ENCODE measurements around the gene HAUS1.

The HAUS1 gene

GRCh38 chr18:46134920-46135675 is 30.9 kb downstream of the HAUS1 start:
- no peak for DNase-seq (ENCODE audit: extremely low read depth, low read depth)
- H3K4me3 ChIP-seq (replicated peaks; ENCODE audit: low read depth, low read length): no peak overlapping the region
- TF ChIP-seq, protein P1, sequence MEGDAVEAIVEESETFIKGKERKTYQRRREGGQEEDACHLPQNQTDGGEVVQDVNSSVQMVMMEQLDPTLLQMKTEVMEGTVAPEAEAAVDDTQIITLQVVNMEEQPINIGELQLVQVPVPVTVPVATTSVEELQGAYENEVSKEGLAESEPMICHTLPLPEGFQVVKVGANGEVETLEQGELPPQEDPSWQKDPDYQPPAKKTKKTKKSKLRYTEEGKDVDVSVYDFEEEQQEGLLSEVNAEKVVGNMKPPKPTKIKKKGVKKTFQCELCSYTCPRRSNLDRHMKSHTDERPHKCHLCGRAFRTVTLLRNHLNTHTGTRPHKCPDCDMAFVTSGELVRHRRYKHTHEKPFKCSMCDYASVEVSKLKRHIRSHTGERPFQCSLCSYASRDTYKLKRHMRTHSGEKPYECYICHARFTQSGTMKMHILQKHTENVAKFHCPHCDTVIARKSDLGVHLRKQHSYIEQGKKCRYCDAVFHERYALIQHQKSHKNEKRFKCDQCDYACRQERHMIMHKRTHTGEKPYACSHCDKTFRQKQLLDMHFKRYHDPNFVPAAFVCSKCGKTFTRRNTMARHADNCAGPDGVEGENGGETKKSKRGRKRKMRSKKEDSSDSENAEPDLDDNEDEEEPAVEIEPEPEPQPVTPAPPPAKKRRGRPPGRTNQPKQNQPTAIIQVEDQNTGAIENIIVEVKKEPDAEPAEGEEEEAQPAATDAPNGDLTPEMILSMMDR (IDR thresholded peaks at IDR 0.05; ENCODE audit: low read depth, low read length, missing control alignments): no peak

GRCh38 chr18:46140173-46140572 is 36.0 kb downstream of the HAUS1 start:
- TF ChIP-seq, protein P1 (IDR thresholded peaks at IDR 0.05; ENCODE audit: low read depth, low read length, missing control alignments): no peak
- no peak for DNase-seq (ENCODE audit: extremely low read depth, low read depth)
- H3K4me3 ChIP-seq (replicated peaks; ENCODE audit: low read depth, low read length): no peak overlapping the region

GRCh38 chr18:46141199-46141598 is 37.0 kb downstream of the HAUS1 start:
- H3K4me3 ChIP-seq (replicated peaks; ENCODE audit: low read depth, low read length): no peak overlapping the region
- TF ChIP-seq, protein P1 (IDR thresholded peaks at IDR 0.05; ENCODE audit: low read depth, low read length, missing control alignments): no peak
- DNase-seq (ENCODE audit: extremely low read depth, low read depth): no peak

DNA sequence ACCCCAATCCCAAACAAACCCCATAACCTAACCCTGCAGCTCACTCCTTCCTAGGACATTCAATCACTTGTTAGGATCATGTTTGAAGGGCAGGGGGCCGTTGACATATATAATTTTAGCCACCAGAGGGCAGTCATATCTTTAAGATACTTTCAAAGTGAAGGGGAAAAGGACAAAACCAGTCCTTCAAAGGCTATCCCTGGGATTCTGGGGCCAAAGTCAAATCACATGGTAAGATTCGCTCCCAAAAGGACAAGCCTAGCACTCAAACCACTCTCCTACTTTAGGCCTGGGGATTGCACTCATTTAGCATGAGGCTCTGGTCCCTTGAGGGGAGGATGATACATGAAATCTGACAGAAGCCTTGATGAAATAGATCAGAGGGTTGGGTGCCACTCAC is 44.6 kb downstream of the HAUS1 start:
- TF ChIP-seq, protein P1 (IDR thresholded peaks at IDR 0.05; ENCODE audit: low read depth, low read length, missing control alignments): peak; percentile 60
- peak; percentile 39 for DNase-seq (ENCODE audit: extremely low read depth, low read depth)
- H3K4me3 ChIP-seq (replicated peaks; ENCODE audit: low read depth, low read length): no peak overlapping the region

DNA sequence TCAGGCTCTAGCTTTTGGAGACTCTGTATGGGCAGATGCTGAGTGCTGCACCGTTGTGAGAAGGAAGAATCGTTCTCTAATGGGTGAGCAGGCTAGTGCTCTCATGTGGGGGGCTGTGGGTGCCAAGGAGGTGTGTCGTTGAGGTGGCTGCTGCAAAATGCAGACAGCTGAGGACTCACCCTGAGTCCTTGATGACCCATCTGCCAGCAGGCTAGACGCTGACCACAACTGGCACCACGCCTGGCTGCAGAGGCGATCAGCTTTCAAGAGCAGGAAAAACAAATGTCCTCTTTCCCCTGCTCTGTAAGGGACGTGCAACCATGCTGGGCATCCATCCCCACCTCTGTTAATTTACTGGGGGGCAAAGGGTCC is 48.2 kb downstream of the HAUS1 start:
- TF ChIP-seq, protein P1 (IDR thresholded peaks at IDR 0.05; ENCODE audit: low read depth, low read length, missing control alignments): no peak
- no peak for DNase-seq (ENCODE audit: extremely low read depth, low read depth)
- H3K4me3 ChIP-seq (replicated peaks; ENCODE audit: low read depth, low read length): no peak overlapping the region

DNA sequence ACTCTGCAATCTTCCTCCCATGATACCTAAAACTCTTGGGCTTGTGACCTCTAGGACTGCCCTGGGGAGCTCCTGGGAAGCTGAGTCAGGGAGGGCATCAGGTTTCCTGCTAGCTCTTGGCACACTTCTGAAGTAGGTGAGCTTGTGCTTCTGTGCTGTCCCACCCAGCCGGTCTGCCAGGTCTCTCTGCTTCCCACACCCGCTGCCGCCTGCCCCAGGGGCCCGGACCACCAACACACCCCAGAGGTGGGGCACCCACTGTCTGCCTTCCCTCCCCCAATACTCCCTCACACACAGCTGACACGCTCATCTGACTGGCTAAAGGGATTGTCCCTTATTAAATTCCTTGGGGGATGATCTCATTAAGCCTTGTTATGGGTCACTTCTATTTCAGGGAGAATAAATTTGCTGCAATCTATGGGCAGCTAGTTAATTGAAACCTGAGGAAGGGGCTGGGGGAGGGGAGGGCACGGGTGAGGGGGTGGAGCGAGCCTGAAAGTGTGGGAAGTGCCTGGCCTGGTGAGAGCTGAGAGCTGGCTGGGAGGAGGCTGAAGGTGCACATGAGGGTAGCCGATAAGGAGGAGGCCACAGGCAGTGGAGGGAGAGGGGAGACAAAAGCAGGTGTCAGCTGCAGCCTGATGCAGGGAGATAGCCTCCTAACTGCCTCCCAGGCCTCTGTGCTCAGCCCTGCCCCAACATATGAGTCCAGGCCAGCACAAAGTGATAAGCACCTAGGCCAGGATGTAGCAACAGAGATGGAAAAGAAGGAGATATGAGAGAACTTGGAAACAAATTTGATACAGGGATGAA is 48.8 kb downstream of the HAUS1 start:
- TF ChIP-seq, protein P1 (IDR thresholded peaks at IDR 0.05; ENCODE audit: low read depth, low read length, missing control alignments): no peak
- no peak overlapping the region for H3K4me3 ChIP-seq (replicated peaks; ENCODE audit: low read depth, low read length)
- DNase-seq (ENCODE audit: extremely low read depth, low read depth): no peak

Data from HFF-Myc (cell line).